HG03196 (cell line): ENCODE data around the gene ANKH.

ENCODE experiments used
- ATAC-seq: cut with Tn5 transposase; IDR thresholded peaks from one replicate; pipeline ENCODE4 v1.9.1; 2021; ENCODE audit not compliant: unreplicated experiment

The ANKH gene

DNA sequence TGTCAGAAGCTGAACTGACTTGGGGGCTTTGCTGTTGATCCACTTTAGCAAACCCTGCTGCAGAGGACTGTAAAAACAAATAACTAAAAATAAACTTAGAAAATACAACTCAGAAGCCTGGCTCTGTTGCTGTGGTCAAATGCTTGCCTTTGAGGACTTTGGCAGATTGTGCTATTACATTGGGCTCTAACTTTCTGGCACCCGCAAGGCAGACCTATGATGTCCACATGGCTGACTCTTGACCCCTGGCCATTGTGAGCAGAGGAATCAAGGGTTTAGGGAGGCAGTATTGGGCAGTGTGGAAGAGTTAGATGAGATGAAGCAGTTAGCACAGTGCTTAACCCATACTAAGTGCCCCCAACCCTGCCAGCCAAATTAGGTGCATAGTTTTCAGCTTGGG lies 173.1 kb downstream of the ANKH start:
- ATAC-seq, result no peak

DNA sequence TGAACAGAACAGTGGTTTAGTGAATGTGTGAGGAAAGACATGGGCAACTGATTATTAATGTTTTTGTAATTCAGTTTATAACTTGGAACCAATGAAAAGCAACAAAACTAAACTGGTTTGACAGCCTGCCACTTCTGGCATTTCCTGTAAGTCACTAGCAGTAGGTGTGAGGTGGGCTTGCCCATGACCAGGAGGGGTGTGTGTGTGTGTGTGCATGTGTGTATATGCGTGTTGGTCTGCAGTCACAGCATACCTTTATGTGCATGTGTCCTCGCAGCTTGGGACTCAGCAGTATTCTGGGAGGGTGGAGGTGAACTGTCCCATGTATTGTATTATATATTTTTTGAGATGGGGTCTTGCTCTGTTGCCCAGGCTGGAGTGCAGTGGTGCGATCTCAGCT lies 174.7 kb downstream of the ANKH start:
- no peak for ATAC-seq

DNA sequence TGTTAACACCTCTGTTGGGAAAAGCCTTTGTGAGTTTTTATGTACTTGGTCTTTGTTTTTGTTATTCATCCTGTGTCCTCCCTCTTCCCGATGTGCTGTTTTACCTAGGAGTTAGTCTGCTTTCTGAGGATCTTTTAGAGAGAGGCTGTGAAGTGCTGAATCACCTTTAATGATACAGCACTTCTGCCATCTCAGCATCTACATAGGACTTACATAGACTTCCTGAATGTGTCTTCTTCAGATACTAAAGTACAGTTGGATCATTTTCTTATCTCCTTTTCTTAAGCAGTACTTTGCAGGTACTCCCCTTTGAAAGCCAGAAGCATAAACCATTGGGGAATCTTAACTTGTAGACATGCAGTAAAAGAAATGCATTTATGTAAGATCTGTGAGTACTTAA lies 175.5 kb downstream of the ANKH start:
- ATAC-seq, result no peak

DNA sequence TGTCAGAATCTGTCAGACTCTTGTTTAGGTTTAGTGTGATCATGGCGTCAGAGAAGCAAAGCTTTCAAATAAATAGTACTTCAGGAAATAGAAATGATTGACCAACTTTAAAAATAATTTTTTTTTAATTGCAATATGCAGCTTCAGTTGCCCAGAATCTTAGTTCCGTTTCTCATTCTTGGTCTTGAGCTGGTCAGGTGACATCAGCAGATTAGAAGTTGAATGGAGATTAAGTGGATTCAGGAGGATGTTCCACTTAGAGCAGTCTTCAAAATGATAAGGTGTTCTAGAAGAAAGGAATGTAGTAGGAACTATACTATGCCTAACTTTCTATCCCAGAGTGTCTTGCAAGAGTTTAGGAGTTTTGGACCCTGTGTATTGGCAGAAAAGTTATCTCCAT lies 176.4 kb downstream of the ANKH start:
- ATAC-seq, result no peak

DNA sequence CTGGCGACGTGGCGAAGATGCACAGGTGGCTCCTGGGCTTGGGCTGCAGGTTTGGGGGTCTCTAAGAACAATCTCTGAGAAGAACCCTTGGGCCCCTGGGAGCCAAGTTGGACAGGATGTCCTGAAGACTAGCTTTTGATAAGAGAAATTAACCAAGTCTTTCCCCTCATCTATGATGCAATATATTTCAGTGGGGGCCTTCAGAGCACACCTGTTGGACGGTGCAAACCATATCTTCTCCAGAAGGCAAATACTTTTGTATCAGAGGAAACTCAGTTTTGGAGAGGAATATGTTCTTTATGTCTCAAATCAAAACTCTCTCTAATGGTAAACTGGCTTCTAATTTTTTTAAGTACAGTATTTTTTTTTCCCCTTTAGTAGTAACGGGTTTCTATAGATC lies 178.5 kb downstream of the ANKH start:
- ATAC-seq, result no peak

DNA sequence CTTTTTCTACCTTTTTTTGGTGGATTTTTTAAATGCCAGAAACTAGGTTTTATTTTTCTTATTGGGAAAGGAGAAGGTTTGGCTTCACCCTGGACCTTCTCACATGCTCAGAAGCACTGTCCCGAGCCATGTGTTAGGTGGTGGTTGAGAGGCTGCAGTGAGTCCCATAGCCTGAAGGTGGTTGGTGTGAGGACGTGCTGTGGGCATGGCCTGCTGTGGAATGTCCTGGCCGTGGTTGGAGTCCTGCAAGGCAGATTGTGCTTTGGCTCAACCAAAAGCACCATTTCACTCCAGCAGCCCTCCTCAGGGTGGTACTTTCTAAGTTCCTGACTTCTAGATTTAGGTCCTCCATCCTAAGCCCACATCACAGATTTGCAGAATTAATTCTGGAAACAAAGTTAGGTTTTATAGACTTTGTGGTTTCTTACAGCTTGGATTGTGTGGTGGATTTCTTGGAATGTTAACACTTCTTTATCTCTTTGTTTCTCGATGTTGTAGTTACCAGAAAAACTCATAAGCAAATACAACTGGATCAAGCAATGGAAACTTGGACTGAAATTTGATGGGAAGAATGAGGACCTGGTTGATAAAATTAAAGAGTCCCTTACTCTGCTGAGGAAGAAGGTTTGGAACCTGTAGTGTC lies 184.4 kb downstream of the ANKH start:
- ATAC-seq, result no peak

DNA sequence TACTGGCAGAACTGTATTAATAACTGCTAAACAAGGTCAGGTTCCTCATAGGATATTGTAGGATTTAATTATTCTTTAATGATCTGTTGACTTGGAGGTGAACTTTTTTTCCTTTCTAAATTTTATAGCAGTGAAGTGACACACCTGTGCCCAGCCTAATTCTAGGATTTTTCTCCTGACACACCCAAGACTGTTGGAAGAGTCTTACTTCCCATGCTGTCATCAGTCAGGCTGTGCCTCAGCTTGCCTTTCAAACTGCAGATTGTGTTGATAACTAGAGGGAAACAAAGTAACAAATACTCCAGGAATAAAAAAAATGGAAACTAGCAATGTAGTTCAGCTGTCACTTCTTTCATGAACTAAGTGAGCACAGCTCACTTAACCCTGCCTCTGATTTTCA lies 185.1 kb downstream of the ANKH start:
- ATAC-seq, result no peak

DNA sequence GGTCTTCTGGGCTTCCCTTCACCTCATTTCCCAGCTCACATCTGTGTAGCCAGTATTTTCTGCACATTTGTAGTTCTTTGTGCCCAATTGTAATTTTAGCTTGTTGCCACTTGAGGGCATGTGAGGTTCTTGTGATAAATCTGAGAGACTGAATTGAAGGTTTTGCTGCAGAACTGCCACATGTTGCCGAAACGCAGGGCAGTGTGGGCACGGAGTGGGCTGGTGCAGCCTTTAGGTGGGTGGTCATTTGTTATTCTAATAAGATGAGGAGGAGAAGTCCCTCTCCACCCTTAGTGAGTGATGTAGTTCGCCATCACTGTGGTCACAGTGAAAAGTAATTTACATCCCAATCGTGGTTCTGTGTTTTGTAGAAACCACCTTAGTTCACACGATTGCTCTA lies 185.8 kb downstream of the ANKH start:
- ATAC-seq, result peak; percentile 90

DNA sequence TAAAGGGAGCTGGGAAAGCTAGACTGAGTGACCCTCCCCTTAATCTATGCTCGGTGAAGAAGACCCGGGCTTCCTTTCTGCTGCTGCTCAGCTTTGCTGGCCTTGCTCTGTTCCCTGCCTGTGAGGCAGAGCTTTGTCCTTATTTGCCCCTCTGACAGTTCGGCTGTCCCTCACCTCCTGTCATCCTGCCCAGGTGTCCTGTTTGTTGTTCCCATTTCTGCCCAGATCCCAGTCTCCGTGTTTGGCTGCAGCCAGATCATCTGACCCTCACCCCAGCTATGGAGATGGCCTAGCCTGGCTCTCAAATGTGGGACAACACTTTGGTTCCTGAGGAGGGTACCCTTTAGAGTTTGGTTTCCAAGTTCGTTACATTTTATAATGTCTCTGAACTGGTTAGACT lies 186.8 kb downstream of the ANKH start:
- ATAC-seq, result no peak

DNA sequence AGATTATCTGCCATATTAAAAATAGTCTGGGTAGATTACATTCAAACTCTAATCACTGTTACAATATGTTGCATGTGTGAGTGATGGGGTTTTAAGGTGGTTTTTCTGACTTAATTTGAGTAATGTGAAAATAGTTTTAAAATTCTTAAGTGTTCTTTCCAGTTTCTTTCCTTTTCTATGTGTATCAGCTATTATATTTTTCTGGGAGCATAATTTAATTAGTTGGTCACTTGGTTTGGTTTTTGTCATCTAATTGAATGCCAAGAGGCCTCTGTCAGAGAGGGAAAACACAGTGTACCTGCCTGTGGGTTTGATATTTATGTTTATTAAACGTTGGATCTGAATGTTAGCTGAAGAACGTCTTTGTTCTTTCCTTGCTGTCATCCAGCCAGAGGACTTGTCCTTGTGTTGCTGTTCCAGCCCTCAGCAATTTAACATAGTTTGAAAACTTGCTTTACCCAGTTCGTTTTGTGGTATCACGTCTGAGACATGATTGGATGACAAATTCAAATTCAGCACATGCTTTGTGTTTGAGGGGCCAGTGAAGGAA lies 187.6 kb downstream of the ANKH start:
- no peak for ATAC-seq

DNA sequence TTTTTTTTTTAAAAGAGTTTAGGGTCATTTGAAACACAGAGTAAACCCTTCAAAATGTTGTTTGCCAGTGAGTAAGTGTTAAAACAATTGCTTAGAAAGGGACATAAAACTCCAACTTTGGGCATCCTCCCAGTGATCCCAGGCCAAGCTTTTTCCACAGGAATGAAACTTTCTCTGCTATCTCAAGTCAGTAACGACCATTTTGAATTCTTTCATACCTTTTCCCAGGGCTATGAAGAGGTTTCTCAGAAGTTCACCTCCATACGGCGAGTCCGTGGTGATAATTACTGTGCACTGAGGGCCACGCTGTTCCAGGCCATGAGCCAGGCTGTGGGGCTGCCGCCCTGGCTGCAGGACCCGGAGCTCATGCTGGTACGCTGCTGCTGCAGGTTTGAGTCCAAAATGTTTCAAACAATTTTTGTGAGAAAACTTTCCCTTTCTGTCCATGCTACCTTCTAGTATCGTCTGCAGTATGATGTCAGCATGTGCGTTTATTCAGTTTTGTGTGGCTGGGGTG lies 190.3 kb downstream of the ANKH start:
- ATAC-seq, result no peak

DNA sequence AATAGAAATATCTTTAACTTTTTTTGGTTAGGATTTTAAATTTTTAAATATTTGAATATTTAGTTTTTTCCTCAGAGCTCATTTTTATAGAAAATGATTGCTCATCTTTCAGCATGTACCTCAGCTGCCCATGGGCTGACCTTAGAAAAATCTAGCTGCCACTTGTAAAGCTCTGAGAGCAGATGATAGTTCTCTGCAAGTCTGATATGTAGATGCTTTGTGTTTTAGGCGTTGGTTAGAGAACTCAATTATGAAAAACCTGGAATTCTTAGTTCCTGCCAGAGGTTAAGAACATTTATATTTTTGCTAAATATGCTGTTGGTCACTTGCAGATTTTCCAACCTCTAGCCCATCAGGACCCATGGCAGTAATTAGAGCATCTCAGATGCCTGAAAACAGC lies 192.0 kb downstream of the ANKH start:
- no peak for ATAC-seq

DNA sequence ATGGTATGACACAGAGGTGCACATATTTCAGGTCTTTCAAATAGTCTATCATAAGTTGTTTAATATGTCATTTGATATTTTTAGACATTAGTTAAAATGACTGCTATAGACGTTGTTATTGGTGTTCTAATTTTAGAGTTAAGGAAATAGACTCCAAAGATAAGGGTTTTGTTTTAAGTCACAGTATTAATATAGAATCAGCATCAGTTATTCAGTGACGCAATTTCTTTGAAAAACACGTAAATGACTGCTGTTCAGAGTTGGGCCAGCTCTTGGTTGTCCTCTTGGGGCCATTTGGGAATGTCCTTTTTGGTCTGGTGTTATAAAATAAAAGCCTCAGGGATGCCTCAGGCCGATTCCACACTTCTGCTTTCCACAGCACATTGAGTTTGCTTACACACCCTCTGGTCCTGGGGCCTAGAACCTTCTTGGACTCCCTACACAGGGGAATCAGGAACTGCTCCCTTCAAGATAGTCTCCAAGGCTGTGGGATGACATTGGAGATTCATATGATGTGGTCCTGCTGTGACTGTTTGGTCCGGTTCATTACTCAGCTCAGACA lies 192.7 kb downstream of the ANKH start:
- no peak for ATAC-seq

DNA sequence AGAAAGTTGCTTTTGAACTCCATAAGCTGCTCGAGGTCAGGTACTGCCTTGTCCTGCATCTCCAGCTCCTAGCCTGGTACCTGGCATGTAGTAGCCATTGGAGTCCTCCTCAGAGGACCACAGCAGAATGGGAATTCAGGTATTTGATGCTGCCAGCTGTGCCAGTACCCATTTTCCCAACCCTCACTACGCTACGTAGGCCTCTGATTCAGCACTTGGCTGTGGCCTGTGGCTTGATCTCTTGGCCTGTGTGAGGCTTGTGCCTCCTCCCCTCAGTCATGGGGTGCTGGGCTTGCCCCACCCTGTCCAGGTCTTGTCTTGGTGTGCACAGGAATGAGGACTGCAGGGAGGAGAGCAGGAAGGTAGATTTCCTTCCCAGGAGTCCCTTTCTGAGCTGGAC lies 195.3 kb downstream of the ANKH start:
- peak; percentile 49 for ATAC-seq

DNA sequence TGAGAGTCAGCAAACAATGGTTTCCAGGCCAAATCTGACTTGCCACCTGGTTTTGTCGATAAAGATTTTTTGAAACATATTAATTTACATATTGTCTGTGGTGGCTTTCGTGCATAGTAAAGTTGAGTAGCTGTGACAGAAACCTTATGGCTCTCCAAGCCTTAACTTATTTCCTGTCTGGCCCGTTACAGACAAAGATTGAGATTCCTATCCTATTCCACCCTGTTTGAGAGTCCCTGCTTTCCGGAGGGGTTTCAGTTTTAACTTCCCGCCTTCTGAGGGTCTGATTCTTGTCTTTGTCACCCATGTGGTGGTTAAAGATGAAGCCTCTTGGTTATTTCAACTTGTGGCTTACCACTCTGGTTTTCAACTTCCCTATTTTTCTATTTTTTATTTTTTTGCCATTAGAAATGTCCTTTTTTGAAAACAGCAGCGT lies 195.7 kb downstream of the ANKH start:
- peak; percentile 48 for ATAC-seq

DNA sequence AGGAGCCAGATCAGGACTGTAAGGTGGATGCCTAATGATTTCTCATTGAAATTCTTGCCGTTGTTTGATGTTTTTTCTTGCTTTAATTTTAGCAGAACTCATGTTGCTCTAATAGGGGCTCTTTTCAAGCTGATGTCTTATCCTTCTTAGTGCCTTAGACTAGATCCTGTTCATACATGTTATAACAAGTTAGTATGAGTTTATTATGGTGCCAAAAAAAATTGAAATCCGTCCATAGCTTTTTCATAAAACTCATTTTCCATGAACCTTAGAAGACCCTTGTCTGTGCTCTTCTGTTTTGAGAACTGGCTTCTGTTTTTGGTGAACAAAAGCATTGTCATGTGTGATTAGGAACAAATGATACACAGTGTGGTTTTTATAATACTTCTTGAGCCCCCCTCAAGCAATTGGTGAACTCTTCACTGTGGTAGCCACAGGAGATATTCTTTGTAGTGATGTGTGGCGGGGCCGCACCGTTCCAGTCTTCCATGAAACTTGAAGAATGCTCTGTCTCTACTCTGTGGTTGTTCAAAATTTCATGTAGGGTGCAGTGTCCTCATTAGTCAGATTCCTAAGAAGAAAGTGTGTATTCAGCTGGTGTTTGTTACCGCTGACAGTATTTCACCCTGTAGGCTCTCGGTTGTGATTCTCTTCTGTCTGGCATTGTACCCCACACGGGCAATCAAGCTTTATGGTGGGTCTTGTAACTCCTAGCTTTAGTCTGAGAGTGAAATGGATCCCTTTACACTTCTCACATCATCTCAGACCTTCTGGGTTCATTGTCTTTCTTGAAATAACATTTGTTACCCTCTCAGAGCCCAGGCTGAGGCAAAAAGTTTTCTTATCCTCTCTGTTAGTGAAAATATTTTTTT lies 196.4 kb downstream of the ANKH start:
- ATAC-seq, result no peak

DNA sequence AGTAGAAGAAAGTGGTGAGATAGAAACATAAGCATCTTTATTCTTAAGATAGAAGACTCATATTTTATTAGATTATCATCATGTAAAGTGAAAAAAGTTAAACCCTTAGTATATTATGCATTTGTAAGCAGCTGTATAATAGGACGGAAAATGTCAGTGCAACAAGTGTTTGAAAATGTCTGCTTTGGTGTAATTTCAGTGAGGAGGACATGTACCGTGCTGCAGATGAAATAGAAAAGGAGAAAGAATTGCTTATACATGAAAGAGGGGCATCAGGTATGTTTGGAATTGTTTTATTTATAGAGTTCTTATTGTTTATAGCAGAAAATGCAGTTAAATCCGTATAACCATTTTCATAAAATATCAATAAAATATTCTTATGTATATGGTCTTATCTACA lies 198.1 kb downstream of the ANKH start:
- ATAC-seq, result no peak

DNA sequence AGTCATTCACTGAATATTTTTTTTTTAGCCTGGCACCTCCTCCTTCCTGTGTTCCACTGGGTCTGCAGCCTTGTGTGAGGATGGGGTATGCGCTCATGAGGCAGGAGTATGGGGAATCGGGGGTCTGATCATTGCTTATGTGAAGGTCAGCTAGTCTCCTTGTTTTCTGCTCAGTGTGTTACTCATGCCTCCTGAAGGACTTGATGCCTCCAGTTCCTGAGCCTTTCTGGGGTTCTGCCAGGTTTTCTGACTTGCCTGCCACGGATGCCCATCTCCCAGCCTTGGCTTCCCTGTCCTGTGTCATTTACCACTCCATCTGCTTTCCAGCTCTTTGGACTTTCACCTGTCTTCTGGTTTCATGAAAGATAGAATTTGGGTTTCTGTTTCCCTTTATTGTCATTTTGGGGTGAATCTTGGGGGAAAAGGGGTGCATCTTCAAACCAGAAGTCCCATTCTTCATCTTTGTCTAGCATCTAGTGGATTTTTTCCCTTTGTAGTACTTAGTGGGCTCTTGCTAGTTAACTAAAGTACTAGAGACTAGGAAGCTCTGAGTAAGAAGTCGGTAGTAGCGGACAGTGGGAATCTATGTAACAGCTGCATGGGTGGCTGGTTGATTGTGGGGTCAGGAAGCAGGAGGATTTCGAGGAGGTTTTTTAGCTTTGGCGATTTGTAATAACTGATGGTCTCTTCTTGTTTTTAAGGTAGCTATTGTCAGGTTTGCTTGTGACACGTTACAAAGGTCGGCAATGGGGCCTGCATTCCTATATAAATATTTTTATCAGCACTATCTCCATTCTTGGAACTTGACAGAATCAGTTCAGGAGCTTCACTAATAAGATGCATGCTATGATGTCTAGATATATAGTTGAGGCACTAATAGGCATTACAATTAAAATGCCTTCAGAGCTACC lies 198.8 kb downstream of the ANKH start:
- no peak for ATAC-seq

DNA sequence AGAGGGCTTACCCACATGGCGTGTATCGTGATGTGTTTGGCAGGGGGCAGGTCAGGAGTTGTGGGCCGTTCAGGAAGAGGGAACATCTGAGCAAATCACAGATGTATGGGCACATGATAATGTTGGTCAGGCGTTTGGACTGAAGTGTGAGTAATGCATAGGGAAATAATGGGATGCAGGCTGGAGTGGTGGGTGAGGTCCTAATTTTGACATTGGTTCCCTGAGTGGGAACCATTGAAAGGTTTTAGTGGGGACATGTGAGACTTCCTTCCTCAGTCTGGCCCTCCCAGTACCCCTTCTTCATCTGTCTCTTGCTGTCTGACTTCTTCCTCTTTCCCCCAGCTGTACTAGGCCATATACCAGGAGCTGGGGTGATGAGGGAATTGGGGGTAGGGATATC lies 199.5 kb downstream of the ANKH start:
- no peak for ATAC-seq

DNA sequence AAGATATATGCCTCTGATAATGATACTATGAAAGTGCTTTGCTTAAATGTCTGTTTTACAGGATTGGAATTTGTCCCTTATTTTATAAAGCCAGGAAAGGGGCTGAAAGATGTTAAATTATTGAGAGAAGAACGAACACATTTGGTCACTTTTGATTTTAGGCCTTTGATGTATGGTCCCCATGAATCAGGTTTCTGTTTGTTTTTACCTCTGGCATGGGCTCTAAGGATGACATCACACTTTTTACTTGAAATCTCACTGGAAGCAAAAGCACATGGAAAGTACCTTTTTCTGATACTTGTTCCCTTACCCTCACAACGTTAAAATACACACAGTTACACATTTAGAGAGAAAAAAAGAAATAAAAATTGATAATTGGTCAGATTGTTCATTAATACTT lies 200.2 kb downstream of the ANKH start:
- ATAC-seq, result no peak

DNA sequence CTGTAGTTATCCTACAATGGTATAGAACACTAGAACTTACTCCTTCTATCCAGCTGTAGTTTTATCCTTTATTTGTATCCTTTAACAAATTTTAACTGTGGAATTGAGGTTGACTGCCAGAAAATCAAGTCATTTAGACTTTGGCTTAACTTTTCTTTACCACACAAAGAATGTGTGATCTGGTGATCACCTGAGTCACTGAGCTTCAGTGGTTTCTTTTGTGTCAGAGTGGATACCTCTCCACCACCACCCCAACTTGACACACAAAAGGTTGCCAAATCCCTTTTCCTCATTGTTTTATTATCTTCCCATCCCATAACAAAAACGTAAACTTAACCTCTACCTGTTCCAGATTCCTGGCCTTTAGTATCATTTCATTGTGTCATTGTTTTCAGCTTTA lies 201.6 kb downstream of the ANKH start:
- ATAC-seq, result no peak
